Hypothalamus (tissue), 51 donors: ENCODE measurements around the gene CCDC126.
"Not testable (repeated sequence)": the region's sequence is repeated elsewhere in the genome, so short reads cannot be mapped to it uniquely, and the experiment has no call there.

Experiments used
- DNase-seq, 51 donors: peaks; one replicate each; lab custom pipeline; 2025; lab: John Stamatoyannopoulos, UW

The CCDC126 gene

GRCh38 chr7:23597094-23598091 lies at the start of gene CCDC126:
Gene CCDC126 (plus strand): TSS chr7:23597382. CDS start chr7:23611316, 13,934 bp downstream.
- DNase-seq, result peak; percentile 56 to 94 (median 87)

- DNase-seq, result no peak
These were observed 49.5 kb upstream of the CCDC126 start for GRCh38 chr7:23547662-23548061.

- no peak for DNase-seq
These were observed 38.9 kb upstream of the CCDC126 start for GRCh38 chr7:23558303-23558702.

GRCh38 chr7:23570592-23571200 lies 26.5 kb upstream of the CCDC126 start:
- DNase-seq, result peak in 46 of 51 donors; percentile 4 to 74 (median 41)

GRCh38 chr7:23581975-23582374 lies 15.2 kb upstream of the CCDC126 start:
- not testable (repeated sequence) for DNase-seq

- DNase-seq, result not testable (repeated sequence)
These were observed 11.9 kb upstream of the CCDC126 start for GRCh38 chr7:23585304-23585703.

- peak in 1 of 51 donors; percentile 1 for DNase-seq
These were observed 11.0 kb upstream of the CCDC126 start for GRCh38 chr7:23586159-23586558.

- DNase-seq, result no peak
These were observed 6.7 kb upstream of the CCDC126 start for GRCh38 chr7:23590529-23590928.

GRCh38 chr7:23593706-23594105 lies 3.5 kb upstream of the CCDC126 start:
- DNase-seq, result no peak

- DNase-seq, result no peak
These were observed 2.1 kb upstream of the CCDC126 start for GRCh38 chr7:23594879-23595604.

- DNase-seq, result no peak
These were observed 1.1 kb downstream of the CCDC126 start for GRCh38 chr7:23598296-23598695.

- DNase-seq, result no peak
These were observed 3.1 kb downstream of the CCDC126 start for GRCh38 chr7:23600236-23600635.

- no peak for DNase-seq
These were observed 6.6 kb downstream of the CCDC126 start for GRCh38 chr7:23603632-23604295.

- DNase-seq, result no peak
These were observed 7.1 kb downstream of the CCDC126 start for GRCh38 chr7:23604296-23604640.

- no peak for DNase-seq
These were observed 9.9 kb downstream of the CCDC126 start for GRCh38 chr7:23607130-23607529.

- DNase-seq, result no peak
These were observed 10.7 kb downstream of the CCDC126 start for GRCh38 chr7:23607866-23608265.

GRCh38 chr7:23615331-23615730 lies 18.1 kb downstream of the CCDC126 start:
- no peak for DNase-seq

- DNase-seq, result no peak
These were observed 19.4 kb downstream of the CCDC126 start for GRCh38 chr7:23616593-23616992.

GRCh38 chr7:23617482-23617881 lies 20.3 kb downstream of the CCDC126 start:
- no peak for DNase-seq

- no peak for DNase-seq
These were observed 21.1 kb downstream of the CCDC126 start for GRCh38 chr7:23618241-23618640.

- no peak for DNase-seq
These were observed 22.0 kb downstream of the CCDC126 start for GRCh38 chr7:23619141-23619540.
